ENCODE results near the gene FGD3. TPM values are rescaled to one million over a fixed set of nuclear protein-coding genes. Genes with fewer than 3 reads are reported as not detected.

The FGD3 gene
- total RNA-seq, 1 experiment from 2014 or later, result 26.6 TPM

DNA sequence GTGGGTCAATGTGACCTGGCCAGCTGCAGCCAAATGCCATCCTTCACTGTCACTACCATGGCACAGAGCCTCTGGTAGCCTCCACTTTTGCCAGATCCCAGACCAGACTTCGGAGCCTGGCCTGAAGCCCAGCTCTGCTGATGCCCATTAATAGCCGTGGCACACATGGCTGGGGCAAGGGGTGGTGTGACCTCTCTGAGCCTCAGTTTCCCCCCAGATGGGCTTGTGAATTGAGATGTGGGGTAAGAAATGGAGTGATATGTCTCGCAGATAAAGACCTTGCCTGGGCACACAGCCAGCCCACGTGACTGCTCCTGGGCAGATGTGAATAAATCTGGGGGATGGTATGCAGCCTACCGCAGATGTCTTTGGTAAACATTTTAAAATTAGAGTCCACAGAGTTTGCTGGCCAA lies 125.1 kb downstream of the FGD3 start:
- no peak overlapping the region for H3K4me3 Mint-ChIP-seq (ENCODE audit: unreplicated experiment)
- no peak overlapping the region for H3K27ac Mint-ChIP-seq (ENCODE audit: unreplicated experiment)

GRCh38 chr9:93076101-93076791 lies 128.9 kb downstream of the FGD3 start:
- ChIA-PET POLR2A (no interaction called here), CTCF (no interaction called here)
- no peaks in the 10 kb centered on the region for H3K27me3 ChIP-seq (replicated peaks; ENCODE audit: control insufficient read depth, insufficient read depth, low read length)
- no peak for TF ChIP-seq CTCF (IDR thresholded peaks at IDR 0.05; ENCODE audit: insufficient read depth in 1 of 2, low read depth in 1 of 2, low read length in 1 of 2, severe bottlenecking in 1 of 2, unreplicated experiment in 1 of 2)
- intact Hi-C loops (cut with micrococcal nuclease; ENCODE audit: unreplicated experiment), result no loop called here
- no peak overlapping the region for H3K4me3 ChIP-seq (ENCODE audit: low read depth, low read length)
- H3K9me3 ChIP-seq, result no peaks in the 10 kb centered on the region
- Mint-ChIP-seq H3K4me1 (ENCODE audit: low read depth, unreplicated experiment) (no peaks in the 10 kb centered on the region), H3K9me3 (ENCODE audit: unreplicated experiment) (no peaks in the 10 kb centered on the region), H3K27me3 (ENCODE audit: insufficient read depth, unreplicated experiment) (no peaks in the 10 kb centered on the region), H3K27ac (ENCODE audit: unreplicated experiment) (no peak overlapping the region), H3K36me3 (ENCODE audit: insufficient read depth, unreplicated experiment) (no peaks in the 10 kb centered on the region), H3K4me3 (ENCODE audit: unreplicated experiment) (no peak overlapping the region)
- no peak for DNase-seq
- BruUV-seq (replicated peaks), result no TSS peak
- H3K36me3 ChIP-seq (ENCODE audit: control insufficient read depth, insufficient read depth, low read length), result no peaks in the 10 kb centered on the region
- no peaks in the 10 kb centered on the region for H3K4me1 ChIP-seq

More for the DNA sequence above, 125.1 kb downstream of the FGD3 start:
- no peaks in the 10 kb centered on the region for H3K27me3 ChIP-seq (replicated peaks; ENCODE audit: control insufficient read depth, insufficient read depth, low read length)
- no peaks in the 10 kb centered on the region for H3K4me1 Mint-ChIP-seq (ENCODE audit: low read depth, unreplicated experiment)
- ChIA-PET POLR2A (no interaction called here), CTCF (no interaction called here)
- DNase-seq, result no peak
- H3K9me3 Mint-ChIP-seq (ENCODE audit: unreplicated experiment), result no peaks in the 10 kb centered on the region
- no peaks in the 10 kb centered on the region for H3K36me3 ChIP-seq (ENCODE audit: control insufficient read depth, insufficient read depth, low read length)
- H3K4me1 ChIP-seq, result no peaks in the 10 kb centered on the region
- intact Hi-C loops (cut with micrococcal nuclease; ENCODE audit: unreplicated experiment), result no loop called here
- H3K36me3 Mint-ChIP-seq (ENCODE audit: insufficient read depth, unreplicated experiment), result no peaks in the 10 kb centered on the region
- BruUV-seq (replicated peaks), result no TSS peak
- no peaks in the 10 kb centered on the region for H3K9me3 ChIP-seq
- no peak overlapping the region for H3K4me3 ChIP-seq (ENCODE audit: low read depth, low read length)
- no peaks in the 10 kb centered on the region for H3K27me3 Mint-ChIP-seq (ENCODE audit: insufficient read depth, unreplicated experiment)
- TF ChIP-seq CTCF (IDR thresholded peaks at IDR 0.05; ENCODE audit: insufficient read depth in 1 of 2, low read depth in 1 of 2, low read length in 1 of 2, severe bottlenecking in 1 of 2, unreplicated experiment in 1 of 2), result no peak

GRCh38 chr9:93076792-93077128 lies 129.4 kb downstream of the FGD3 start:
- intact Hi-C loops (cut with micrococcal nuclease; ENCODE audit: unreplicated experiment), result no loop called here
- Mint-ChIP-seq H3K9me3 (ENCODE audit: unreplicated experiment) (no peaks in the 10 kb centered on the region), H3K36me3 (ENCODE audit: insufficient read depth, unreplicated experiment) (no peaks in the 10 kb centered on the region), H3K27me3 (ENCODE audit: insufficient read depth, unreplicated experiment) (no peaks in the 10 kb centered on the region), H3K4me1 (ENCODE audit: low read depth, unreplicated experiment) (no peaks in the 10 kb centered on the region), H3K4me3 (ENCODE audit: unreplicated experiment) (no peak overlapping the region), H3K27ac (ENCODE audit: unreplicated experiment) (no peak overlapping the region)
- TF ChIP-seq CTCF (IDR thresholded peaks at IDR 0.05; ENCODE audit: insufficient read depth in 1 of 2, low read depth in 1 of 2, low read length in 1 of 2, severe bottlenecking in 1 of 2, unreplicated experiment in 1 of 2), result no peak
- no peaks in the 10 kb centered on the region for H3K27me3 ChIP-seq (replicated peaks; ENCODE audit: control insufficient read depth, insufficient read depth, low read length)
- CTCF ChIA-PET, result no interaction called here
- DNase-seq, result no peak
- no peak overlapping the region for H3K4me3 ChIP-seq (ENCODE audit: low read depth, low read length)
- H3K4me1 ChIP-seq, result no peaks in the 10 kb centered on the region
- no peaks in the 10 kb centered on the region for H3K9me3 ChIP-seq
- BruUV-seq (replicated peaks), result no TSS peak
- H3K36me3 ChIP-seq (ENCODE audit: control insufficient read depth, insufficient read depth, low read length), result no peaks in the 10 kb centered on the region
- POLR2A ChIA-PET, result no interaction called here
